GM21528 (cell line): ENCODE results near the gene CELF5.

ENCODE experiments used
- ATAC-seq: cut with Tn5 transposase; IDR thresholded peaks from one replicate; pipeline ENCODE4 v1.9.1; 2021; ENCODE audit warnings: mild to moderate bottlenecking, moderate library complexity; ENCODE audit not compliant: unreplicated experiment, low FRiP score

The CELF5 gene

DNA sequence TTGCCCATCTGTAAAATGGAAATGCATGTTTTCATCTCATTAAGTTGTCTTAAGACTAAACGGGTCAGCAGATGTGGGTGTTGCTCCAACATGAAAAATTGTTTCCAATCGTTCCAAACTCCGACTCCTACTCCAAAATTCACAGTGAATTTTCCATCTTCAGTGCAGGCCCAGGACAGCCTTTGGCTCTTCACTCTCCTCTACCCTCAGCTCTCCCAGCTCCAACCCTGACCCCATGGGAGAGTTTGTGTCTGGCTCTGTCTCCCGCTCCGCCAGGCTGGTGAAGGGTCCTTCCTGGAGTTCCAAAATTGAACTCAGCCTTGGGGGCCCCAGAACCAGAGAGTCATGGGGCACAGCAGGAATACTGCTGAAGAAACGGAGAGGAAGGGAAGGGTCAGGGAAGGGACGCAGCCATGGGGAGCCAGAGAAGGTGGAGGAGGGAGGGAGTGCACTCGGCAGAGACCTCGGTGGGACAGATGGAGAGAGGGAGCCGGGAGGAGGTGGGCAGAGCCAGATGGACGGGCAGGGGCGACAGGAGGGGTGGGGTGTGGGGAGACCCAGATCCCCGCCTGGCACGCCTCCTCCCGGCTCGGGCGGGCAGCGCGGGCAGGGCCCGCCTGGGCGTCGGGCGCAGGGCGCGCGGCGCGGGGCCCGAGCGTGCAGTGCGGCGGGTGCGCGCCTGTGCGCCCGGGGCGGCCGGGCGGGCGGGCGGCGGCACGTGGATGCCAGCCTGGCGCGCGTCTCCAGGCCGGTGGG is 45.6 kb downstream of the CELF5 start:
- ATAC-seq, result no peak

DNA sequence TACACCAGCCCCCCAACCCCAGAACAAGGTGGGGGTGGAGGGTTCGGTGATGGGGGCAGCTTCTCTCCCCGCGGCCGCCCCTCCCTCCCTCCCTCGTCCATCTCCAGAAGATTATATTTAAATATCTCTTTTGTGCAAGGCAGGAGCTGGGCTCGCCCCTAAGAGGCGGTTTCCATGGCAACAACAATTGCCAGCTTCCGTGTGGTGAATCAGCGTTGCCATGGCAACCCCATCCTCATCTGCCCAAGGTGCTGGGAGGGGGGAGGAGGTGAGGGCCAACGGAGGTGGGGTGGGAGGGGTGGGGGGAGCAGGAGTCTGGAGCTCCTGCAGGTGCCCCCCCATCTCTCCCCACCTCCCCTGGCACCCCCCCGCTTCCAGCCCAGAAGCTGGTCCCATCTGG is 46.4 kb downstream of the CELF5 start:
- no peak for ATAC-seq

GRCh38 chr19:3272401-3272931 is 48.0 kb downstream of the CELF5 start:
- no peak for ATAC-seq

DNA sequence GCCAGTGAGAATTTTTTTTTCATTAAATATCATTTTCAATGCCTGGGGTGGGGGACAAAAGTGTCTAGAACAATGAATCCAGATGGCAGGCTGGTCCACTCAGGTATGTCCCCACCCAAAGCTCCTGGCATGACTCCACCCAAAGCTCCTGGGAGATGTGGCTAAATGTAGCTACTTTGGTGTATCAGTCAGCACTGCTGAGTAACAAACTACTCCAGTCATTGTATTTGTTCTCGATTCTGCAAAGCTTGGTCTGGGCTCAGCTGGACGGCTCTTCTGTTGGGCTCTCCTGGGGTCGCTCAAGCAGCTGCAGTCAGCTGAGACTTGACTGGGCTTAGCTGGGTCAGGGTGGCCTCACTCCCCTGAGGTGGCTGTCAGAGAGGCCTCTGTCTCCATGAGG is 48.5 kb downstream of the CELF5 start:
- no peak for ATAC-seq

DNA sequence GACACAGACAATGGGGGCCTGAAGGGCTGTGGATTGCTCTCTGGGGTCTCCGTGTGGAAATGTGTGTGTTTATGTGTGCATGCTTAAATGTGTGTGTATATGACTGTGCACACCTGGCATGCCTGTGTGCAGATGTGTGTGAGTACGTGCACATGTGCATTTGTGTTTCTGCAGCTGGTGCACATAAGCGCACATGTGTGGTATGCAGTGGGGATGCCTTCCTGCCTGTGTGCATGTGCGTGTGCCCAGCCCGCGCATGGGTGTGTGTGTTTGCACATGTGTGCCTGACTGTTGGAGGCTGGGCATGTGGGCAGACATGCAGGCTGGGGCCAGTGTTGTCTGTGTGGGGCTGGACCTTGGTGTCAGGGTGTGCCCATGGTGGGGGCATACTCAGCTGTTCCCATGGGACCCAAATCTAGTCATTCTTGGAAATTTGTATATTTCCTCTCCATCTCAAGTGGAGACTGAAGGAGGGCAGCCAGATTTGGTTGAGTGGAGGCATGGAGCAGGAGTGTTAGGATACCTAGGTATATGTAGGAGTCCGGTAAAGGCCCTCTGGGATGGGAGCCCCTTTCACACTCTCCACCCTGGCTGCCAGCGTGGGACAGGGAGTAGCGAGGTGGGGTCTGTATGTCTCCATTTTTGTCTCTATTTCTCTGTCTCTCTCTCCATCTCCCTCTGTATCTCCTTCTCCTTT is 49.9 kb downstream of the CELF5 start:
- no peak for ATAC-seq

DNA sequence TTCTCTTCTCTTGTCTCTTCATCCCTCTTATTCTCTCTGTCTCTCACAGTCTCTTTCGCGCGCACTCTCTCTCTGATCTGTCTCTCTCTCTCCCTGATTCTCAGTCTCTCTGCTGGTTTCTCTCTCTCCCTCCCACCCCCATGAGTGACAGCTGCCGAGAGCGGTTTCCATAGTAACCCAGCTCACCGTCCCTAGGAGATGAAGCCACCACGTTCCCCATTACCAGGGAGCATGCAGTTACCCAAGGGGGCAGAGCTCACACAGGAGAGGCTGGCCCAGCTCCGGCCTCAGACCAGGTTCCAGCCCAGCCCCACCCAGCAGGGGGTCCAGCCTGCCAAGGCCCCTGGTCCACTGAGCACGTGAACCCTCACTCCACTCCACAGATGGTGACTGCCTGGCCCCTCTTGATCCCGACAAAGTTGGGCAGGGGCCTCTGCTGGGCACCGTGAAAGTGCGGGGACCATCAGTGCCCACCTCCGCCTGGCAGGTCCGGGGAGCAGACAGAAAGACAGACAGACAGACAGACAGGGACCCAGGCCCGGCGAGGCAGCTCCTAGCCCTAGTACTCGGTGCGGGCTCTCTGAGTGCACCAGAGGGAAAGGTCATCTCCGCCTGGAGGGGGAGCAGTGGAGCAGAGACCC is 50.6 kb downstream of the CELF5 start:
- ATAC-seq, result no peak

DNA sequence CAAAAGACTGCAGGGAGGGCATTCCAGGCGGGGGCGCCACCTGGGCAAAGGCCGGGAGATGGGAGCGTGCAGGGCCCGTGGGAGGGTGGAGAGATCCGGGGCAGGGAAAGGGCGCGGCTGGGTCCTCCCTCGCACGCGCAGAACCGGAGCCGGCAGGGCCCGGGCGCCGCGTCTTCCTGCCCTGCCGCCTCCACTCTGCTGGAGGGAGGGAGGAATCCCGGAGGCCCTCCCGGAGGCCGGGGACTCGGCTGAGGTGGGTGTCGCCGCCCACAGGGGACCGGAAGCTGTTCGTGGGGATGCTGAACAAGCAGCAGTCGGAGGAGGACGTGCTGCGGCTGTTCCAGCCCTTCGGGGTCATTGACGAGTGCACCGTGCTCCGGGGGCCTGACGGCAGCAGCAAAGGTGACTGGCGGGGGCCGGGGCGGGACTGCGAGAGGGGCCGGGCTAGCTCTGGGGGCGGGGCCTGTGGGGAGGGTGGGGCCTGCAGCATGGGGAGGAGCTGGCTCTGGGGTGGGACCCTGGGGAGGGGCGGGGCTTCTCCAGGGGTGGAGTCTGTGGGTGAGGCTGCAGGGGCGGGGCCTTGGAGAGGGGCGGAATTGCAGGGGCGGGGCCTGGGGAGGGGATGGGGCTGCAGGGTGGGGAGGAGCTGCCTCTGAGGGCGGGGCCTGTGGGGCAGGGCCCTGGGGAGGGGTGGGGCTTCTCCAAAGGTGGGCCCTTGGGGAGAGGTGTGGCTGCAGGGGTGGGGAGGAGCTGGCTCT is 51.3 kb downstream of the CELF5 start:
- no peak for ATAC-seq

- ATAC-seq, result no peak
These were observed 51.9 kb downstream of the CELF5 start for GRCh38 chr19:3276341-3276799.

GRCh38 chr19:3277649-3278048 is 53.2 kb downstream of the CELF5 start:
- no peak for ATAC-seq

- no peak for ATAC-seq
These were observed 53.8 kb downstream of the CELF5 start for GRCh38 chr19:3278294-3278693.

- no peak for ATAC-seq
These were observed 54.3 kb downstream of the CELF5 start for GRCh38 chr19:3278749-3279148.

GRCh38 chr19:3279306-3279705 is 54.8 kb downstream of the CELF5 start:
- no peak for ATAC-seq

GRCh38 chr19:3281026-3281425 is 56.6 kb downstream of the CELF5 start:
- ATAC-seq, result no peak

DNA sequence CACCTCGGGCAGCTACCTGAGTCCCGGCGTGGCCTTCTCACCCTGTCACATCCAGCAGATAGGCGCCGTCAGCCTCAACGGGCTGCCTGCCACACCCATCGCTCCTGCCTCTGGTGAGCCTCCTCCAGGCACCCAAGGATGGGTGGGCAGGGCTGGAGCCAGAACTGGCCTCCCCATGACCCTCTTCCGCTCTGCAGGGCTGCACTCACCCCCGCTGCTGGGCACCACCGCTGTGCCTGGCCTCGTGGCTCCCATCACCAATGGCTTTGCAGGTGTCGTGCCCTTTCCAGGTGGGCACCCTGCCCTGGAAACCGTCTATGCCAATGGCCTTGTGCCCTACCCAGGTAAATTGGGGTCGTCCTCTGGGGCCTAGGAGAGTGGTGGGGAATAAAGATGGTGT is 57.7 kb downstream of the CELF5 start:
- no peak for ATAC-seq

DNA sequence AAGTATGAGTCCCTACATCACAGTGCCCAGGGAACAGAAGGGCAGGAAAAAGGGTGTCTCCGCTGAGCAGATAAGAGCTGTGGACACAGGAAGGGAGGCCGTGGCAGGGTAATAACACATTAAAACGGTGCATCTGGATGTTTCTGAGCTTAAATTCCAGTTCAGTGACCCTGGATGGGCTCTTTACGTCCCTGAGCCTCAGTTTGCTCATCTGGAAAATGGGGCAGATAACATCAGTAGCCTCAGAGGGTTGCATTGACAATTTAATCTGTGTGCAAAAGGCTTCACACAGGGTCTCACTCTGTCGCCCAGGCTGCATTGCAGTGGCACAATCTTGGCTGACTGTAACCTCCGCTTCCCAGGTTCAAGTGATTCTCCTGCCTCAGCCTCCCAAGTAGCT is 58.1 kb downstream of the CELF5 start:
- ATAC-seq, result no peak

DNA sequence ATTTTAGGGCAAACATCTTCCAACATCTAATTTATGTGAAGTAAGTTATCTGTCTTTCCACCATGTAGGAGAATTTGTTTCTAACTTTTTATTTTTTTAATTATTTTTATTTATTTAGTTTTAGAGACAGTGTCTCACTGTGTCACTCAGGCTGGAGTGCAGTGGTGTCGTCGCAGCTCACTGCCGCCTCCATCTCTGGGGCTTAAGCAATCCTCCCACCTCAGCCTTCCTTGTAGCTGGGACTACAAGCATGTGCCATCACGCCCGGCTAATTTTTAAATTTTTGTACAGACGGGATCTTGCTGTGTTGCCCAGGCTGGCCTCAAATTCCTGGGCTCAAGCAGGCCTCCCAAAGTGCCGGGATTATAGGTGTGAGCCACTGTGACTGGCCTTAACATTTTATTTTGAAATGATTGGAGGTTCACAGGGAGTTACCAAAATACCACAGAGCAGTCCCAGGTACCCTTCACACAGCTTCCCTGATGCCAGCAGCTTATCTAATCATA is 58.8 kb downstream of the CELF5 start:
- no peak for ATAC-seq

DNA sequence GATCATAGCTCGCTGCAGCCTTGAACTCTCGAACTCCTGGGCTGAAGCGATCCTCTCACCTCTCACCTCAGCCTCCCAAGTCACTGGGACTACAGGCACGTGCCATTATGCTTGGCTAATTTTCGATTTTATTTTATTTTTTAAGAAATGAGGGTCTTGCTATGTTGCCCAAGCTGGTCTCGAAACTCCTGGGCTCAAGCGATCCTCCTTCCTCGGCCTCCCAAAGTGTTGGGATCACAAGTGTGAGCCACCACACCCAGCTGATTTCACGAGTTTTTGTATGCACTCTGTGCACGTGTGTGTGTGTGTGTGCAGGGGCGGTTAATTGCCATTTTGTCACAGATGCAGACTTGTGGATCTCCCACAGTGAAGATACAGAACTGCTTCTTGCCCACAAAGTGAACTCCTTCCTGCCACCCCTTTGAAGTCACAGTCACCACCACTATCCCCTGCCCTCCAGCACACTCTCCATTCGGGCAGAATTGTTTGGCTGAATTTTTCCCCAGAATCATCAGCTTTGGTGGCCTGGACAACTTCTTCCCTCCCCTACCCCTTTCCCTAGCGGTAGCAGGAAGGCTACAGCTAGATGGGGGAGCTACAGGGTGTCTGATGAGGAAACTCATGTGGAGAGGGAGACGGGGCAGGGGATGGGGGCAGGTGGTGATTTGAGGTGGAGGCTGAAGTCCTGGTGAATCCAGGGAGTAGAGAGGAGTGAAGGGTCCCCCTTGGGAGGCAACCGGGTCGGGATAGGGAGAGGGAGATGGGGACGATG is 59.6 kb downstream of the CELF5 start:
- ATAC-seq, result no peak

- no peak for ATAC-seq
These were observed 60.5 kb downstream of the CELF5 start for GRCh38 chr19:3284759-3285646.
